ENCODE data around the gene IFI16. TPM values are rescaled to one million over a fixed set of nuclear protein-coding genes. Genes with fewer than 3 reads are reported as not detected.

The IFI16 gene
- total RNA-seq, 1 experiment from 2014 or later, result 2.9 TPM

GRCh38 chr1:159071970-159072582 lies 62.4 kb downstream of the IFI16 start:
- no peak overlapping the region; a peak in 1 of 7 replicates for H3K27ac Mint-ChIP-seq
- H2BK15ac ChIP-seq (ENCODE audit: low read depth, low read length), result no peak overlapping the region

More at GRCh38 chr1:159071970-159072582, 62.4 kb downstream of the IFI16 start:
- H3T11ph ChIP-seq (ENCODE audit: low read length), result no peak overlapping the region
- H3K27ac ChIP-seq (ENCODE audit: insufficient read length, low read depth, low read length), result no peak overlapping the region
- H2AFZ ChIP-seq (ENCODE audit: low read length), result no peak overlapping the region
- H2BK120ac ChIP-seq (ENCODE audit: low read depth, low read length, poor library complexity, severe bottlenecking), result no peak overlapping the region
- Mint-ChIP-seq H3K9me3 (no peaks in the 10 kb centered on the region), H3K27me3 (ENCODE audit: low read depth) (peaks cover 3% of the 10 kb centered on the region), H3K4me1 (peaks cover 9 to 12% of the 10 kb centered on the region in 2 experiments; a peak in 3 of 4 replicates), H3K36me3 (ENCODE audit: insufficient read depth in 1 of 3, low read depth in 3 of 3) (no peaks in the 10 kb centered on the region), H3K4me3 (no peak overlapping the region)
- H3K27me3 ChIP-seq (ENCODE audit: insufficient read depth, low read length), result no peaks in the 10 kb centered on the region
- DNase-seq, result no peak
- H3K79me1 ChIP-seq (ENCODE audit: insufficient read depth, low read depth, low read length, poor library complexity, severe bottlenecking), result no peaks in the 10 kb centered on the region
- H4K8ac ChIP-seq (replicated peaks; ENCODE audit: insufficient read length, low read depth, low read length), result no peak overlapping the region
- H2AK5ac ChIP-seq (ENCODE audit: insufficient read length, low read length), result no peak overlapping the region
- H3K23me2 ChIP-seq (ENCODE audit: insufficient read length, low read depth, low read length, poor library complexity, severe bottlenecking), result no peaks in the 10 kb centered on the region
- H3K23ac ChIP-seq (ENCODE audit: insufficient read length, low read depth, low read length), result no peak overlapping the region
- H4K20me1 ChIP-seq (ENCODE audit: control insufficient read depth, insufficient read depth, insufficient read length), result no peaks in the 10 kb centered on the region
- H2BK12ac ChIP-seq (ENCODE audit: insufficient read length, low read depth, low read length), result no peak overlapping the region
- no peak overlapping the region for H3K14ac ChIP-seq (ENCODE audit: insufficient read depth, low read length)
- H2BK5ac ChIP-seq (ENCODE audit: insufficient read length, low read length), result no peak overlapping the region
- no peaks in the 10 kb centered on the region for H3K9me3 ChIP-seq (ENCODE audit: control insufficient read depth, low read depth, low read length)
- H4K5ac ChIP-seq (ENCODE audit: insufficient read length, low read depth, low read length), result no peak overlapping the region
- no peak overlapping the region for H4K91ac ChIP-seq (ENCODE audit: insufficient read length, low read depth, low read length)
- TF ChIP-seq CTCF (conservative IDR thresholded peaks at IDR 0.05), result peak; percentile 83
- no peak overlapping the region for H3K9ac ChIP-seq (ENCODE audit: extremely low read depth, insufficient read length, low read length)
- H3K4ac ChIP-seq (ENCODE audit: low read depth, low read length), result no peak overlapping the region
- no peak overlapping the region for H3K18ac ChIP-seq (ENCODE audit: insufficient read length, low read depth, low read length)
- H3K4me2 ChIP-seq (ENCODE audit: insufficient read depth, insufficient read length, low read length), result no peak overlapping the region
- no peak overlapping the region for H3K56ac ChIP-seq (ENCODE audit: insufficient read length, low read depth, low read length)
- H2BK20ac ChIP-seq (ENCODE audit: low read depth, low read length, poor library complexity, severe bottlenecking), result no peak overlapping the region
- H3K79me2 ChIP-seq (ENCODE audit: insufficient read depth, low read length), result no peaks in the 10 kb centered on the region
- no peaks in the 10 kb centered on the region; the same call in 1 of the 2 replicates for H3K4me1 ChIP-seq (ENCODE audit: insufficient read depth, low read length)
